H1 (cell line): ENCODE results near the gene DPM2. TPM values are rescaled to one million over a fixed set of nuclear protein-coding genes. Genes with fewer than 3 reads are reported as not detected.

Experiments
- CHD7 ChIP-seq: fragments of 300-600 bp; sonication (generic); IDR thresholded peaks from 2 replicates; pipeline ENCODE4 v1.7.1; 2012; ENCODE audit warnings: low read length, moderate library complexity, mild to moderate bottlenecking, inconsistent platforms; ENCODE audit not compliant: insufficient replicate concordance
- NRF1 ChIP-seq: IDR thresholded peaks from 2 replicates; pipeline ENCODE4 v1.6.1; 2011; ENCODE audit warnings: mild to moderate bottlenecking, low read depth, low read length, improper control_type of control experiment
- polyA plus RNA-seq, 7 experiments: library from polyadenylated mRNA; depleted of rRNA in 3 of 7; stranded (reverse) in 5 of 7; unstranded in 2 of 7; fragments of >200 nt in 5 of 7; fragments of 200-250 nt in 2 of 7; gene quantifications; 1 replicate in 5 of 7; 2 replicates in 1 of 7; 4 replicates in 1 of 7; pipeline versions ENCODE4 v1.2.1 to v1.2.3, GENCODE V29; 2011 to 2013; ENCODE audit warnings: missing spikeins in 2 of 7, mixed read lengths in 2 of 7
- total RNA-seq: library from RNA; stranded (reverse); fragmentation: NEBNext Ultra II Directional; extraction: Animal tissue kit (Norgen Biotek cat#: 25700); gene quantifications from 2 replicates; pipeline ENCODE4 v1.2.1, GENCODE V29; 2021

The DPM2 gene
- total and polyA plus RNA-seq, 2 of the 8 experiments (the other 6 are each of a cell fraction or from before 2014, with no cell fraction given) = 45.4 to 95.4 TPM

DNA sequence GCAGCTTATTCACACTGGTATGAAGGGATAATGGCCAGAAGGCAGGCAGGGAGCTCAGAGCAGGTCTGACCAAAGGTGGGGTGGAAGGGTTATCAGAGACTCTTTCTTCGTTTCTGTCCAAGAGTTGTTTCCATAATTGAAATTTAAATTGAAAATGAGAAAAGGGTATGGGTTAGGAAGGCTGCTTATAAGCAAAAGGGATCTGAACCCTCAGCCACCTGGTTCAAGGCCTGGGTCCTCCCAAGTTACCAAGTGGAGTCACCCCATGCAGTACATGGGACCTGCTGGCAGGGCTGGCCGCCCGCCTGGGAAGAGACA, 25.3 kb upstream of the DPM2 start (continued):
- TF ChIP-seq CHD7 (no peak), NRF1 (no peak)
